Effector memory CD8-positive, alpha-beta T cell (primary cell): ENCODE measurements around the gene SPIN4.
"Not testable (repeated sequence)": the region's sequence is repeated elsewhere in the genome, so short reads cannot be mapped to it uniquely, and the experiment has no call there.

Experiments
- ATAC-seq: fragments of 150-1000 bp; cut with Tn5 transposase; replicated peaks from 2 replicates; pipeline ENCODE4 v1.10.0; 2021; ENCODE audit warnings: mild to moderate bottlenecking, moderate library complexity
- DNase-seq, 3 experiments: peaks; one replicate each; pipeline ENCODE4 v3.0.0; 2021
- H3K27ac Mint-ChIP-seq, 2 donors: one replicate each; pipeline ENCODE4 v1.8.0; 2022; ENCODE audit warnings: mild to moderate bottlenecking in 2 of 2, mixed read lengths in 2 of 2, moderate library complexity in 2 of 2
- H3K27me3 Mint-ChIP-seq, 2 donors: one replicate each; pipeline ENCODE4 v1.8.0; 2022; ENCODE audit warnings: mixed read lengths in 2 of 2
- H3K36me3 Mint-ChIP-seq: one replicate; pipeline ENCODE4 v1.8.0; 2022; ENCODE audit warnings: mild to moderate bottlenecking, moderate library complexity, mixed read lengths; ENCODE audit not compliant: insufficient read depth
- H3K4me1 Mint-ChIP-seq, 2 donors: one replicate each; pipeline ENCODE4 v1.8.0; 2022; ENCODE audit warnings: low read depth in 2 of 2, mixed read lengths in 2 of 2
- H3K4me3 Mint-ChIP-seq, 2 donors: one replicate each; pipeline ENCODE4 v1.8.0; 2022; ENCODE audit warnings: mild to moderate bottlenecking in 2 of 2, mixed read lengths in 2 of 2, moderate library complexity in 2 of 2
- H3K9me3 Mint-ChIP-seq, 2 donors: one replicate each; pipeline ENCODE4 v1.8.0; 2022; ENCODE audit warnings: mixed read lengths in 2 of 2
- total RNA-seq, 9 experiments: gene quantifications; one replicate each; lab custom pipeline; 2026; lab: John Stamatoyannopoulos, UW

SPIN4 gene
- total RNA-seq = 0.79 to 6.8 (median 3.5) reads per million in 9 experiments

DNA sequence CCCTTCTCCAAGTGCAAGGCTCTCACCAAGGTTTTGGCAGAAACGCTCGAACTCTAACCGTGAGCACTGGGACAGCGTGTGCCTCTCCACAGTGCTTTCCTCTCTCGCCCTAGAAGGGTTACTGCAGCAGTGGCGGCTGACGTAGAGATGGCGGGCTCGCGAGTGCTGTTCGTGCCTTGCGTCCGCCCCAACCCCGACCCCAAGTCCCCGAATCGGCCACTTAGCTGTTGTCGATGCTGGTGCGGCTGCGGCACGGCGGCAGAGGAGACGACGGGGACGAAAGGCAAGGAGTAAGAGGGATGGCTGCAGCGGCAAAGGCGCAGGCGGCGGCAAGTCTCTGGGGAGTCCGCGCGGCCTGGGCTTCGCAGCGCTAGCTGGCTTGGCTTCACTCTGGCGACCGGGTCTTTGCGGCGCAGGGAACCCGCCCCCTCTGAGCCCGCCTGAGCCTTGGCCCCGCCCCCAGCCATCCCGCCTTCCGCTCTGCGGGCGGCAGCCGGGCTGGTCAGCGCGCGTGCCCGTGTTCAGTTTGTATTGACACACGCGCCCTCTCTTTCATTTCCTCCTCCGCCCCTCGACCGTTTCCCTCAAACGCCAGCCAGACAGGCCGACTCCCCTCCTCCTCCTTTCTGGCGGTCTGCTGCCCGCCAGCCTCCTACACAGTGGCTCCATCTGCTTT, at the start of gene SPIN4:
SPIN4 (minus strand) TSS at position 392 of the 676 bp plus-strand sequence. CDS start 513 bp downstream, outside the sequence.
- peaks cover 11 to 18% of the 10 kb centered on the region in 2 donors for H3K4me1 Mint-ChIP-seq
- no peaks in the 10 kb centered on the region for H3K9me3 Mint-ChIP-seq
- H3K27me3 Mint-ChIP-seq = no peaks in the 10 kb centered on the region
- H3K4me3 Mint-ChIP-seq = peak within 1 kb of the TSS; percentile 88 to 95
- H3K36me3 Mint-ChIP-seq = peaks cover 2% of the 10 kb centered on the region
- DNase-seq (peak; percentile 45 to 54 (median 47)), ATAC-seq (peak; percentile 86)
- H3K27ac Mint-ChIP-seq = peak within 1 kb of the TSS; percentile 93 to 94

DNA sequence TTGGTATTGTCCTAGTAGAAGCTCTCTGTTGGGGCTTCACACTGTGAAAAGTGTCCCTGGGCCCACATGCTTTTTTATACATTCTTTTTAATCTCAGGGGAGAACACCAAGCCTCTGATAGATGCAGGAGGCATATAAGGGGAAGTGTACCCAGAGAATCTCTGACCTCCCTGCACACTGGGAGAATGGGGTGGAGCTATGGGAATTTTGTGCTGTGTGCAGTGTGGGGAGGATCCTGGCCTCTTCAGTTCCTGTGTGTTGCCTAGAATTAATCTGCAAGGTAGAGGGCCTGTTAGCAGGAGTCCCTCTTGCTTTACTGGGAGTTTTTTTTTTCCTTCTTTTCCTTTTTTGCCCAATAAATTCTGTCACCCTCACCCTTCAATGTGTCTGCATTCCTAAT, 49.2 kb upstream of the SPIN4 start:
- no peaks in the 10 kb centered on the region for H3K9me3 Mint-ChIP-seq
- no peak for DNase-seq
- H3K4me3 Mint-ChIP-seq = no peak overlapping the region
- ATAC-seq = no peak
- H3K36me3 Mint-ChIP-seq = no peaks in the 10 kb centered on the region
- H3K4me1 Mint-ChIP-seq = no peaks in the 10 kb centered on the region
- no peaks in the 10 kb centered on the region for H3K27me3 Mint-ChIP-seq
- no peak overlapping the region for H3K27ac Mint-ChIP-seq

DNA sequence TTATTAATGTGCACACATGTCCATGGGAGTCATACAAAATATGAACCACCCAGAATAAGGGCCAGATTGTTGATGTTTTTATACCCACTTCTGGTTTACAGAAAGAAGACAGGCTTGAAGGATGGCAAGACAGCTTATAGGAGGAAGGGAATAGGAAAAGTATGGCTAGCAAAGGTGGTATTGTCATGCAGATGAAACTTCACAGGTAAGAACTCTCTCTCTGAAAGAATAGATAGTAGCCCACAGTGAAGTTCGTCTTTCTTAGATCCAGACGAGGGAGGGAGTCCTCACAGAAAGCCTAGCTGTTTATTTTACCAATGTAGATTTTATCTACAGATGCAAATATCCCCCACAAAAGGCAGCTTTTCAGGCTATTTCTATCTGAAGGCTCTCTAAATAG, 43.7 kb upstream of the SPIN4 start:
- no peaks in the 10 kb centered on the region for H3K4me1 Mint-ChIP-seq

DNA sequence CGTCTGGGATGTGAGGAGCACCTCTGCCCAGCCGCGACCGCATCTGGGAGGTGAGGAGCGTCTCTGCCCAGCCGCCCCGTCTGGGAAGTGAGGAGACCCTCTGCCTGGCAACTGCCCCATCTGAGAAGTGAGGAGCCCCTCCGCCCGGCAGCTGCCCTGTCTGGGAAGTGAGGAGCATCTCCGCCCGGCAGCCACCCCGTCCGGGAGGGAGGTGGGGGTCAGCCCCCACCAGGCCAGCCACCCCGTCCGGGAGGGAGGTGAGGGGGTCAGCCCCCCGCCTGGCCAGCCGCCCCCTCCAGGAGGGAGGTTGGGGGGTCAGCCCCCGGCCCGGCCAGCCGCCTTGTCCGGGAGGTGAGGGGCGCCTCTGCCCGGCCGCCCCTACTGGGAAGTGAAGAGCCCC, 42.0 kb upstream of the SPIN4 start:
- not testable (repeated sequence) for DNase-seq, H3K36me3 Mint-ChIP-seq, H3K4me3 Mint-ChIP-seq, ATAC-seq, H3K4me1 Mint-ChIP-seq, H3K27ac Mint-ChIP-seq, H3K27me3 Mint-ChIP-seq, H3K9me3 Mint-ChIP-seq

More for the DNA sequence above, 43.7 kb upstream of the SPIN4 start:
- ATAC-seq (no peak), DNase-seq (no peak)
- Mint-ChIP-seq H3K27me3 (no peaks in the 10 kb centered on the region), H3K27ac (no peak overlapping the region), H3K9me3 (no peaks in the 10 kb centered on the region), H3K36me3 (no peaks in the 10 kb centered on the region), H3K4me3 (no peak overlapping the region)

DNA sequence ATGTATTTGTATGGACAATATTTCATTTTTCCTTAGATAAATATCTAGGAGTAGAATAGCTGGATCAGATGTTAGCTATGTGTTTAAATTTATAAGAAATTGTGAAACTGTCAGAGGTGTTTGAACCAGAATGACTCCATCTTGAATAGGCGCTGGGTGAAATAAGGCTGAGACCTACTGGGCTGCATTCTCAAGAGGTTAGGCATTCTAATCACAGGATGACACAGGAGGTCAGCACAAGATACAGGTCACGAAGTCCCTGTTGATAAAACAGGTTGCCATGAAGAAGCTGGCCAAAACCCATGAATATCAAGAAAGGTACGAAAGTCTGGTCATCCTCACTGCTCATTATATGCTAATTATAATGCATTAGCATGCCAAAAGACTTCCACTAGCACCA, 36.3 kb upstream of the SPIN4 start:
- Mint-ChIP-seq H3K36me3 (no peaks in the 10 kb centered on the region), H3K9me3 (no peaks in the 10 kb centered on the region), H3K27me3 (no peaks in the 10 kb centered on the region), H3K4me1 (no peaks in the 10 kb centered on the region), H3K4me3 (no peak overlapping the region), H3K27ac (no peak overlapping the region)
- ATAC-seq (no peak), DNase-seq (no peak)

DNA sequence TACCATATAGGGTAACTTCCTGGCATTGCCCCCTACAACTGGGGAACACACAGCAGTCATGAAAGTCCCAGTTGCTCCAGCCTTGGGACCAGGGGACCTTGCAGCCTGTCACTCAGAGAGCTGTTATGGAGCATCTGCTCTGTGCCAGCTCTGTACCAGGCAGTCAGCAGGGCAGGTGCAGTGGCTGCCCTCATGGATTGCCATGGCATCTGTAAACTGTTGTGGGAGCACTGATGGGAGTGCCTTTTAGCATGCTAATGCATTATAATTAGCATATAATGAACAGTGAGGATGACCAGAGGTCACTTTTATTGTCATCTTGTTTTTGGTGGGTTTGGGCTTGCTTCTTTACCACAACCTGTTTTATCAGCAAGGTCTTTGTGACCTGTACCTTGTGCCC, 33.1 kb upstream of the SPIN4 start:
- H3K36me3 Mint-ChIP-seq, H3K27ac Mint-ChIP-seq, H3K27me3 Mint-ChIP-seq, ATAC-seq, H3K4me3 Mint-ChIP-seq, H3K4me1 Mint-ChIP-seq, DNase-seq, H3K9me3 Mint-ChIP-seq: not testable (repeated sequence)

DNA sequence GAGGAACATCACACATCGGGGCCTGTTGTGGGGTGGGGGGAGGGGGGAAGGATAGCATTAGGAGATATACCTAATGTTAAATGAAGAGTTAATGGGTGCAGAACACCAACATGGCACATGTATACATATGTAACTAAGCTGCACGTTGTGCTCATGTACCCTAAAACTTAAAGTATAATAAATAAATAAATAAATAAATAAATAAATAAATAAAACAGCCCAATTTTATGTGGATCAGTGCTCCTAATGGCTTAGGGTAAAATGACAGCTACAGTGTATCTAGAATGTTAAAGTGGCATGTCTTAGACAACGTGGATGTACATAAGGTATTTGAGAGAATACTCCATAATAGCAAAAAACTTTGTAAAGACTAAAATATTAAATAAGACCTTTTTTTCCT, 21.9 kb upstream of the SPIN4 start:
- not testable (repeated sequence) for H3K27me3 Mint-ChIP-seq, H3K4me1 Mint-ChIP-seq, ATAC-seq, H3K4me3 Mint-ChIP-seq, H3K27ac Mint-ChIP-seq, DNase-seq, H3K9me3 Mint-ChIP-seq, H3K36me3 Mint-ChIP-seq

DNA sequence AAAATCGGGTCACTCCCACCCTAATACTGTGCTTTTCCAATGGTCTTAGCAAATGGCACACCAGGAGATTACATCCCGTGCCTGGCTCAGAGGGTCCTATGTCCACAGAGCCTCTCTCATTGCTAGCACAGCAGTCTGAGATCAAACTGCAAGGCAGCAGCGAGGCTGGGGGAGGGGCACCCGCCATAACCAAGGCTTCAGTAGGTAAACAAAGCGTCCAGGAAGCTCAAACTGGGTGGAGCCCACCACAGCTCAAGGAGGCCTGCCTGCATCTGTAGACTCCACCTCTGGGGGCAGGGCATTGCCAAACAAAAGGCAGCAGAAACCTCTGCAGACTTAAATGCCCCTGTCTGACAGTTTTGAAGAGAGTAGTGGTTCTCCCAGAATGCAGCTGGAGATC, 16.6 kb upstream of the SPIN4 start:
- not testable (repeated sequence) for H3K4me3 Mint-ChIP-seq, H3K4me1 Mint-ChIP-seq, ATAC-seq, H3K36me3 Mint-ChIP-seq, H3K27ac Mint-ChIP-seq, DNase-seq, H3K9me3 Mint-ChIP-seq, H3K27me3 Mint-ChIP-seq

DNA sequence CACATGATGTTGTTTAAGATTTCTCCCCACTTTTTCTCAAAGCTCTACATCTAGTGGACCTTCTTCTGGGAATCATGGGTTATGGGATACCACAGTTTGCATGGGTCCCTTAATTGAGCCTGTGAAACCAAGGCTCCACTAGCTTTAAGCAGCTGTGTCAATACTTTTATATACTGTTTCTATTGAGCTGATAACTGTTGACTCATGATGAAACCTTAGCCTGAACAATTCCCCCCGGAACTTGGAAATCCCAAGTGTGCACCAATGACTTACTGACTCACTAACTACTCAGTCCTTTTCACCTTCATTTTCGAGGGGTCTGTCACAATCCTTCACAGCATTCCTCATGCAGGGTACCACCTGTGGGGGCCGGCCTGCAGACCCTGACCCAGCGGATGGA, 12.7 kb upstream of the SPIN4 start:
- Mint-ChIP-seq H3K4me1 (peaks cover 0 to 2% of the 10 kb centered on the region in 2 donors), H3K36me3 (peaks cover 2% of the 10 kb centered on the region), H3K9me3 (no peaks in the 10 kb centered on the region), H3K27me3 (no peaks in the 10 kb centered on the region), H3K4me3 (no peak overlapping the region), H3K27ac (no peak overlapping the region)
- ATAC-seq (no peak), DNase-seq (no peak)

DNA sequence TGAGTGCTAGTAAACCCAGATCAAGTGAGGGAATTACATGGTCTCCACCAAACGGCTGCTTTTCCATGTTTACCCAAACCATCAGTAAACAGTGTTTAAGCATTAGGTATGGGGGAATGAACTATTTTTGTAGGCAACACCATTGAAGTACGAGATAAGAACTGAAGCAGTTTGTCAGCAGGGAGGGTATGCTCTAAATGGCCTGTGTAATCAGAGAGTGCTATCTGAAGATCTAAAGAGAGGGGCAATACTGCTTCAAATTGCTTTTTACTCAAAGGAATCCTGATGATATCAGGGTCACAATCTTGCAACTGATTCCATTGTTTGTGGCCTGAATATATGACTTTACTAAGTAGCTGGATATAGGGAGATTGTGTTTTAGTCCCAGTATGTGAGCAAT, 10.4 kb upstream of the SPIN4 start:
- DNase-seq = no peak
- Mint-ChIP-seq H3K4me3 (no peak overlapping the region), H3K4me1 (no peaks in the 10 kb centered on the region), H3K9me3 (no peaks in the 10 kb centered on the region), H3K27ac (no peak overlapping the region), H3K36me3 (peaks cover 2% of the 10 kb centered on the region), H3K27me3 (no peaks in the 10 kb centered on the region)
- ATAC-seq = no peak

DNA sequence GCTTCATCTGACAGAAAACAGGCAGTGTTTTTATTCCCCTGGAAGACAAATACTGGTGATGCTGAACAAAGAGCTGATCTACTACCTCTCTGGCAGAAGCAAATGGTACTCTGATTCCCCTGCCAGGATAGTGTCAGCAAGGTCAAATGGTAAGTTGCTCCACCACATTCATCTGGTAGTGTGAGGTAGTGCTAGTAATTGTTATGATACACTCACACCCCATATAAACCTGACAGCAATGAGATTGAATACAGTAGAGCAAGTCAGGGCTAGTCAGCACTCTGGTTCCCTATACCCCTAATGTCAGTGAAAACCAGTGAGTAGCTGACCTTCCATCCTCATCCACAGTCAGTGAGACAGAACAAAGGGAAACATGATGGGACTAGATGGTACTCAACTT, 3.4 kb upstream of the SPIN4 start:
- DNase-seq (no peak), ATAC-seq (peak; percentile 10)
- no peaks in the 10 kb centered on the region for H3K27me3 Mint-ChIP-seq
- H3K4me3 Mint-ChIP-seq = no peak overlapping the region
- H3K36me3 Mint-ChIP-seq = peaks cover 2% of the 10 kb centered on the region
- H3K27ac Mint-ChIP-seq = peak overlapping the region; percentile 1 to 3
- no peaks in the 10 kb centered on the region for H3K9me3 Mint-ChIP-seq
- H3K4me1 Mint-ChIP-seq = peaks cover 7 to 11% of the 10 kb centered on the region in 2 donors

DNA sequence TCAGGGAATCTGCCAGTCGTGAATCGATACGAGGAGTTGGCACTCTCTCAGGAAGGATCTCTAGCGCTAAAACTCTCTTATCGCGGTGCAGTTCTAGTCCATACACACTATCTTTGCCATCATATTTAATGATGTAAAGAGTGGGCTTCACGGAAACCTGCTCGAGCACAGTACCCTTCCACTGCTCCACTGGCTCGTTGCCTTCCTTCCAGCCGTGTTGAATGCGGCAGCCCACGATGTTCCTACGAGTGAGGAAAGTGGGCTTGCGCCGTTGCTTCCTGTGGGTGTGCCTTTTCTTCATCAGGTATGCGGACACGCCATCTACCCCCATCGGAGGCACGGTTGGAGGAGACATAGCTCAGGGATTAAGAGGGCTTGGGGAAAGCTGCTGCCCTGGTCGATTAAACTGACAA, 661 bp downstream of the SPIN4 start:
- peaks cover 11 to 18% of the 10 kb centered on the region in 2 donors for H3K4me1 Mint-ChIP-seq
- peak overlapping the region; percentile 93 to 94 for H3K27ac Mint-ChIP-seq
- H3K27me3 Mint-ChIP-seq = no peaks in the 10 kb centered on the region
- peaks cover 2% of the 10 kb centered on the region for H3K36me3 Mint-ChIP-seq
- H3K4me3 Mint-ChIP-seq = peak overlapping the region; percentile 88 to 95
- peak in 1 of 3 experiments; percentile 2 for DNase-seq
- H3K9me3 Mint-ChIP-seq = no peaks in the 10 kb centered on the region
- peak; percentile 29 for ATAC-seq

DNA sequence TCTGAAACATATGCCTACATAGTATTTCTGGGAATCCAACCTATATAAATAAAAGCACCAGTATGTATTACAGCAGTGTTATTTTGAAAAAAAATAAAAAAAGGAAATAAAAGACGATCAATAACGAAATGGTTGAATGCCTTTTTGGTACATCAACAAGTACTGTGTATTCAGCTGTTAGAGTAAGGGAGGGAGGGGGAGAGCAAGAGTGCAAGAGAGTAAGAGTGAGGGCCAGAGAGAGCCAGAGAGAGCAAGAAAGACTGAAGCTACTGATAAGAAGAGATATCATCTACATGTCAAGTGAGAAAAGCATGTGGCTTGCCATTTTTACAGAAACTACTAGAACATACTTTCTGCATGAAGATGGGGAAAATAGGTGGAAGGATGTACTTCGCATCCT, 1.8 kb downstream of the SPIN4 start:
- peaks cover 11 to 18% of the 10 kb centered on the region in 2 donors for H3K4me1 Mint-ChIP-seq
- ATAC-seq (no peak), DNase-seq (no peak)
- no peaks in the 10 kb centered on the region for H3K27me3 Mint-ChIP-seq
- H3K36me3 Mint-ChIP-seq = peaks cover 2% of the 10 kb centered on the region
- H3K4me3 Mint-ChIP-seq = peak overlapping the region; percentile 88 to 95
- H3K27ac Mint-ChIP-seq = no peak overlapping the region
- no peaks in the 10 kb centered on the region for H3K9me3 Mint-ChIP-seq

DNA sequence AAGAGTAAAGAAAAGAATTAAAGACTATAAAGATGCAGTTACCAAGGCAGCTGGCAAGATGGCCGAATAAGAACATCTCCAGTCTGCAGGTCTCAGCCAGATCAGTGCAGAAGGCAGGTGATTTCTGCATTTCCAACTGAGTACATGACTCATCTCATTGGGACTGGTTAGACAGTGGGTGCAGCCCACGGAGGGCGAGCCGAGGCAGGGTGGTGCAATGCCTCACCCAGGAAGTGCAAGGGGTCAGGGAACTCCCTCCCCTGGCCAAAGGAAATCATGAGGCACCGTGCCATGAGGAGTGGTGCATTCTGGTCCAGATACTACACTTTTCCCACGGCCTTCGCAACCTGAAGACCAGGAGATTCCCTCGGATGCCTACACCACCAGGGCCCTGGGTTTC, 20.5 kb downstream of the SPIN4 start:
- no peak overlapping the region for H3K27ac Mint-ChIP-seq
- peaks cover 2% of the 10 kb centered on the region for H3K36me3 Mint-ChIP-seq
- ATAC-seq = no peak
- no peak for DNase-seq
- H3K27me3 Mint-ChIP-seq = no peaks in the 10 kb centered on the region
- no peaks in the 10 kb centered on the region for H3K9me3 Mint-ChIP-seq
- H3K4me3 Mint-ChIP-seq = no peak overlapping the region
- peaks cover 5 to 9% of the 10 kb centered on the region in 2 donors for H3K4me1 Mint-ChIP-seq
